ENCODE results near the gene SPOCK3. TPM values are rescaled to one million over a fixed set of nuclear protein-coding genes. Genes with fewer than 3 reads are reported as not detected.

SPOCK3 gene
- total RNA-seq, 1 experiment from 2014 or later, result not detected

DNA sequence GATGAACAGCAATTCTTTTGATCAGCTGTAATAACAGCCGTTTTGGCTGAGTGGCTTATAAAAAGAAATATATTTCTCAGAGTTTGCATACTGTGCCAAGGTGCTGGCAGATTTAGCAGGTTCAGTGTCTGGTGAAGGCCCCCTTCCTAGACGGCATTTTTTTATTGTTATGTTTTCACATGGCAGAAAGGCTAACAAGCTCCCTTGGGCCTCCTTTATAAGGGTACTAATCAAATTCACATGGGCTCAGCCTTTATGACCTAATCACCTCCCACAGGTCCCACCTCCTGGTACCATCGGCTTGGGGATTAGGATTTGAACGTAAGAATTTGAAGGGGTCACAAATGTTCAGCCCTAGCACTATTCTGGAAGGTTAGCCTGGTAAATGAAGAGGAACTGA is 431.9 kb downstream of the SPOCK3 start:
- ChIA-PET POLR2A (ENCODE audit: low non-redundant PET) (no interaction called here), CTCF (no interaction called here)
- H3K27ac ChIP-seq (ENCODE audit: low read depth, low read length, poor library complexity, severe bottlenecking), result no peak overlapping the region
- TF ChIP-seq EZH2 (IDR thresholded peaks at IDR 0.05; ENCODE audit: borderline replicate concordance, low read depth, low read length, poor library complexity, severe bottlenecking), result no peak
- TF ChIP-seq, protein P1, sequence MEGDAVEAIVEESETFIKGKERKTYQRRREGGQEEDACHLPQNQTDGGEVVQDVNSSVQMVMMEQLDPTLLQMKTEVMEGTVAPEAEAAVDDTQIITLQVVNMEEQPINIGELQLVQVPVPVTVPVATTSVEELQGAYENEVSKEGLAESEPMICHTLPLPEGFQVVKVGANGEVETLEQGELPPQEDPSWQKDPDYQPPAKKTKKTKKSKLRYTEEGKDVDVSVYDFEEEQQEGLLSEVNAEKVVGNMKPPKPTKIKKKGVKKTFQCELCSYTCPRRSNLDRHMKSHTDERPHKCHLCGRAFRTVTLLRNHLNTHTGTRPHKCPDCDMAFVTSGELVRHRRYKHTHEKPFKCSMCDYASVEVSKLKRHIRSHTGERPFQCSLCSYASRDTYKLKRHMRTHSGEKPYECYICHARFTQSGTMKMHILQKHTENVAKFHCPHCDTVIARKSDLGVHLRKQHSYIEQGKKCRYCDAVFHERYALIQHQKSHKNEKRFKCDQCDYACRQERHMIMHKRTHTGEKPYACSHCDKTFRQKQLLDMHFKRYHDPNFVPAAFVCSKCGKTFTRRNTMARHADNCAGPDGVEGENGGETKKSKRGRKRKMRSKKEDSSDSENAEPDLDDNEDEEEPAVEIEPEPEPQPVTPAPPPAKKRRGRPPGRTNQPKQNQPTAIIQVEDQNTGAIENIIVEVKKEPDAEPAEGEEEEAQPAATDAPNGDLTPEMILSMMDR (conservative IDR thresholded peaks at IDR 0.05; ENCODE audit: low read depth, low read length), result no peak
- no peak overlapping the region for H3K4me3 ChIP-seq (ENCODE audit: low read depth, low read length, poor library complexity, severe bottlenecking)
- no TSS peak for BruUV-seq (replicated peaks)
- H3K36me3 ChIP-seq (ENCODE audit: insufficient read depth, low read length, poor library complexity, severe bottlenecking), result no peaks in the 10 kb centered on the region
- intact Hi-C loops (cut with micrococcal nuclease; ENCODE audit: unreplicated experiment), result no loop called here
- DNase-seq (ENCODE audit: low spot score), result no peak
- H3K9me3 ChIP-seq (ENCODE audit: low read depth, low read length, poor library complexity, severe bottlenecking), result peaks cover 5% of the 10 kb centered on the region
- H3K4me1 ChIP-seq (ENCODE audit: insufficient read depth, low read length, poor library complexity, severe bottlenecking), result no peaks in the 10 kb centered on the region
- H3K27me3 ChIP-seq (replicated peaks; ENCODE audit: insufficient read depth, low read depth, low read length, poor library complexity), result no peaks in the 10 kb centered on the region

DNA sequence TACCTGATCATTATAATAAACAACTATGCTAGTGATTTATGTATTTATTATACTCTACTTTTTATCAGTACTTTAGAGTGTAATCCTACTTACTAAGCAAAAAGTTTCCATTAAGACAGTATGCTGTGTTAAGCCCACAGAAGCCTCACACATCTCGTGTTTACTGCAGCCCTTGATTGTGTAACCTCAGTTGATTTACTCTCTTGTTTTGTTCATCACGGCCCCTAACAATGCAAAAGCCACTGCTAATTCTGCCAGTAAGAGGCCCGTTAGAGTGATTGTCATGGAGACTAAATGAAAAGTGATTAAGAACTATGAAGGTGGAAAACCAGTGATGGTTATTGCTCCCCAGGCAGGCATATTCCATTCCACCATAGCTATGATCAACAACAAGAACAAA is 436.2 kb downstream of the SPOCK3 start:
- POLR2A ChIA-PET (ENCODE audit: low non-redundant PET), result no interaction called here
- Histone ChIP-seq H3K27me3 (replicated peaks; ENCODE audit: insufficient read depth, low read depth, low read length, poor library complexity) (no peaks in the 10 kb centered on the region), H3K4me1 (ENCODE audit: insufficient read depth, low read length, poor library complexity, severe bottlenecking) (no peaks in the 10 kb centered on the region), H3K9me3 (ENCODE audit: low read depth, low read length, poor library complexity, severe bottlenecking) (no peaks in the 10 kb centered on the region), H3K36me3 (ENCODE audit: insufficient read depth, low read length, poor library complexity, severe bottlenecking) (no peaks in the 10 kb centered on the region), H3K4me3 (ENCODE audit: low read depth, low read length, poor library complexity, severe bottlenecking) (no peak overlapping the region), H3K27ac (ENCODE audit: low read depth, low read length, poor library complexity, severe bottlenecking) (no peak overlapping the region)
- TF ChIP-seq EZH2 (IDR thresholded peaks at IDR 0.05; ENCODE audit: borderline replicate concordance, low read depth, low read length, poor library complexity, severe bottlenecking), result no peak
- TF ChIP-seq, protein P1 (conservative IDR thresholded peaks at IDR 0.05; ENCODE audit: low read depth, low read length), result no peak
- CTCF ChIA-PET, result no interaction called here
- DNase-seq (ENCODE audit: low spot score), result no peak
- BruUV-seq (replicated peaks), result no TSS peak
- intact Hi-C loops (cut with micrococcal nuclease; ENCODE audit: unreplicated experiment), result no loop called here

DNA sequence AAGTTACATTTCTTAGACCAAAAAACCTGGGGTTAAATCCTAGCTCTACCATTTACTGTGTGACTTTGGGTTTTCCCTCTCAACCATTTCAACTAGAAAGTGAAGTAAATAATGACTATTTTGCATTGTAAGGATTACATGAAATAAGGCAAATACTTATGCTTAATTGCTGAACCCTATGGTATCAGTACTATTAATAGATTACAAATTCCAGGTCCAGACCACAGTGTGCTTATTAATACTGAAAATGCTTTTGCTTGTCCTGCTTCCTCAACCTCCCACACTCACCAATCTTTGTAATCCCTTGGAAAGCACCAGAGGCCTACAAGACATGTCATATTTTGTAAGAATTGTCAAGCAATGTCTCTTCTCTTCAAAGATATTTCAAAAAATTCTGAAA is 456.5 kb downstream of the SPOCK3 start:
- no peaks in the 10 kb centered on the region for H3K4me1 ChIP-seq (ENCODE audit: insufficient read depth, low read length, poor library complexity, severe bottlenecking)
- no peak for DNase-seq (ENCODE audit: low spot score)
- ChIA-PET POLR2A (ENCODE audit: low non-redundant PET) (no interaction called here), CTCF (no interaction called here)
- no TSS peak for BruUV-seq (replicated peaks)
- no peak for TF ChIP-seq EZH2 (IDR thresholded peaks at IDR 0.05; ENCODE audit: borderline replicate concordance, low read depth, low read length, poor library complexity, severe bottlenecking)
- TF ChIP-seq, protein P1 (conservative IDR thresholded peaks at IDR 0.05; ENCODE audit: low read depth, low read length), result no peak
- H3K36me3 ChIP-seq (ENCODE audit: insufficient read depth, low read length, poor library complexity, severe bottlenecking), result no peaks in the 10 kb centered on the region
- no peaks in the 10 kb centered on the region for H3K9me3 ChIP-seq (ENCODE audit: low read depth, low read length, poor library complexity, severe bottlenecking)
- intact Hi-C loops (cut with micrococcal nuclease; ENCODE audit: unreplicated experiment), result no loop called here
- no peak overlapping the region for H3K27ac ChIP-seq (ENCODE audit: low read depth, low read length, poor library complexity, severe bottlenecking)
- H3K4me3 ChIP-seq (ENCODE audit: low read depth, low read length, poor library complexity, severe bottlenecking), result no peak overlapping the region
- H3K27me3 ChIP-seq (replicated peaks; ENCODE audit: insufficient read depth, low read depth, low read length, poor library complexity), result no peaks in the 10 kb centered on the region
